HG02798 (cell line): ENCODE data around the gene CTBP2.
"Not testable (repeated sequence)": the region's sequence is repeated elsewhere in the genome, so short reads cannot be mapped to it uniquely, and the experiment has no call there.

Experiments
- ATAC-seq: cut with Tn5 transposase; IDR thresholded peaks from one replicate; pipeline ENCODE4 v1.9.1; 2021; ENCODE audit warnings: mild to moderate bottlenecking; ENCODE audit not compliant: unreplicated experiment, poor library complexity

The CTBP2 gene

DNA sequence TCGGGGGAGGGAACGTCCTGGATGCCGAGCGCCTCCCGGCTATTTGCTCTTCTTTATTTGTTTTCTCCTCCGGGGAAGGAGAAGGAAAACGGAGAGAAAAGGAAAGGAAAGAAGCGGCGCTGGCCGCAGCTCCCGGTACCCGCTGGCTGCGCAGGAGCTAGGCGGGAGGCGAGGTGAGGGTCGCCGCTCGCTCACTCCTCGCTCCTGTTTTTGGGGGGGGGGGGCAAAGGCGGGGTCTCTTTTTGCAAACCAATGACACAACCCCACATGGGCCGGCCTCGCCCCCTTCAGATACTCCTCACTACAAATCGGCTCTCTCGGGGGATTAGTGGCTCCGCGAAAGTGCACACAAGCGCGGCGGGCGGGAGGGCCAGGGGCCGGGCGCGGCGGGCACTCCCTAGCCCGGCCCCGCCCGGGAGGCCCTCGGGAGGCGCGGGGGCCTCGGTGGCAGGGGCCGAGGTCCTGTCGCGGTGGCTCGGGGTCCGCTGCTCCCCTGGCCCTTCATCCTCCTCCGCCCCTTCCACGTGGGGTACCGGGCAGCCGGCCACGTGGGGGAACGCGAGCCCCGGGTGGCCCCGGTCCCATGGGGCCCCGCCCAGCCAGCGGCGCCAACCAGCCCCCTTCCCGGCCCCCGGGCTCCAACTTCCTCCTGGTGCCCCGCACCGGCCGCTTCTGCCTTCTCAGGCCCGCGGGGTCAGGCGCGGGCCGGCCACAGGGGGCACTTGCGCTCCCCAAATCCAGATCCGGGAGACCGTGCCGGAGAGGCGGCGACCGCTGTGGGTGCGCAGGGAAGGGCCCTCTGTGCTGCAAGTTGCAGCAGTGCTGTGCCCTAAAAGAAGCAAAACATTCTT lies 718 bp upstream of the CTBP2 start:
- no peak for ATAC-seq

DNA sequence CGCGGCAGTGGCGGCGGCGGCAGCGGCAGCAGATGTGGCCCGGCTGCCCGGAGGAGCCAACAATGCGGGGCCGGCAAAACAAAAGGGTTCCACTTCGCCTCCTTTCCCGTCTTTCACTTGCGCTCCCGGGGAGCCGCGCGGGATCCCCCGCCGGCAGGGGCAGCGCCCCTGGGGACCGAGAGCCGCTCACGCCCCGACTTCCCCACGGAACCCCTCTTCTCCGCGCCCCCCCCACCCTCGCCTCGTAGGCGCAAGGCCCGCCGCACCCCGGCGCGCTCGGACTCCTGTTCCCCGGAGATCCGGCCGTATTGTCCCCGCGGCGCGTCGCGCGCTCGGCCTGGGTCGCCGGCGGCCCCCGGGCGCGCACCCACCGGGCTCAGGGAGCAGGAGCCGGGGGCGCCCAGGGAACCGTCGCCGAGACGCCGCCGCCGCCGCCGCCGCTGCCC lies 854 bp downstream of the CTBP2 start:
- no peak for ATAC-seq

DNA sequence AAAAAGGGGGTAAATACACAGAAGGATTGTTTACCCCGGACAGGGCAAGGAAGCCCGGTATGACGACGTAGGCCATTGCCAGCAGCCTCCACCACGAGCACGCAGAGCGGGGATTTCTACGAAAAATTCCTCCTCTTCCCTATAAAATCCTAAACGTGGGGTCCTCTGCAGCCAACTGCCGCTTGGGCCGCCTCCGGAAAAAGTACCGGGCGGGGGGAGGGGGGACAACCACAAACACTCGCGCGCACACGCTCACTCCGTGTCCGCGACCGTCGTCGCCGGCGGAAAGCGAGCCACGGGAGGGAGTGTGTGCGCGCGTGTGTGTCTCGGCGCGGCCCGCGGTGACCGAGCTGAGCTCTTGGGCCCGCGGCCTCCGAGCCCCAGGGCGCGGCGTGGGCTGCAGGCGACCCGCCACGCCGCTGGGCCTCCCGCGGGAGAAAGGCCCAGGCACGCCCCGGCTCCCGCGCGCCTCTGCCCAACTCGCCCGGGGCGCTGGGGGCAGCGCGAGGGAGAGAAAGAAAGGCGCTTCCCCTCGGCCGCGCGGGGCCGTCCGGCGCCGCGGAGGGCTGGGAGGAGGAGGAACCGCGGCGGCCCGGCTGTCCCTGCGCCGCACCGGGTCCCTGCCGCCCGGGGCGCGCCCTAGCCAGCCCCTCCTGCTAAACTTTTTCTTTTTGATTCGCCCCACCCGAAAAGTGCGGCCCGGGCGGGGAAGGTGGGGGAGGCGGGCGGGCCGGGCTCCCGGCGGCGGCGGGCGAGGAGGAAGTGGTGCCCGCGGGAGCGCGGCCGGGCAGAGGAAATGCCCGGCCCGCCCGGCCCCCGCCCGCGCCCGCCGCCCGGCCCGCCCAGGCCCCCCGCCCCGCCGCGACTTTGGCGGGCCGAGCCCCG lies 1.5 kb downstream of the CTBP2 start:
- no peak for ATAC-seq

DNA sequence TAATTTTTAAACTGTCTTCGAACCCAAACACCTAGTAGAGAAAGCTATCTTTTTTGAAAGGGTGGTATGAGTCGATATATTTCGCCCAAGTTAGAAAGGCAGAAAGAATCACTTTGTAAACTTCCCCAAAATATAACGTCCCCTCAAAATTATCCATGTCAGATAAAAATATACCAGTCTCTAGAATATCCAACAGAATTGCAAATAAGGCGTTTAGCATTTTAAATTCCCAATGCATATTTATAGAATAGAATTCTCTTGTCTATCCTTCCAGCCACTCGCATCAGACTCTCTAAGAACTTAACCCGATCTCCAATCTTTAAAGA lies 2.1 kb downstream of the CTBP2 start:
- no peak for ATAC-seq

DNA sequence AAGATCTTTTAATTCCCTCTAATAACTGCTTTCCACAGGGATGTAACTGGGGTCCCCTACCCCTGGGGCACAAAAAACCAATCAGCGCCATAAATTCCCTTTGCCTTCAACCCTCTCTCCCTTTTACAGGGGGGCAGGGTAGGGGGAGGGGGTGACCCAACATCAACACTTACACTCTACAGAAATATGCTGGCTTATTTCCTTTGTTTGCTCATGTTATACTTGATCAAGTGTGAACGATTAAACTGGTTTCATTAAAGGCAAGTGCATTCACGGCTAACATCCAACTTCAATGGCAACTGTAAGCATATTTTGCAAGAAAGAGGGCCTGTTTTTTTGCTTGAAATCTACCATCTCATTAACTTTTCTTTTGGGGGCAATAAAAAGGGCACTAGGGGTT lies 2.9 kb downstream of the CTBP2 start:
- ATAC-seq = no peak

DNA sequence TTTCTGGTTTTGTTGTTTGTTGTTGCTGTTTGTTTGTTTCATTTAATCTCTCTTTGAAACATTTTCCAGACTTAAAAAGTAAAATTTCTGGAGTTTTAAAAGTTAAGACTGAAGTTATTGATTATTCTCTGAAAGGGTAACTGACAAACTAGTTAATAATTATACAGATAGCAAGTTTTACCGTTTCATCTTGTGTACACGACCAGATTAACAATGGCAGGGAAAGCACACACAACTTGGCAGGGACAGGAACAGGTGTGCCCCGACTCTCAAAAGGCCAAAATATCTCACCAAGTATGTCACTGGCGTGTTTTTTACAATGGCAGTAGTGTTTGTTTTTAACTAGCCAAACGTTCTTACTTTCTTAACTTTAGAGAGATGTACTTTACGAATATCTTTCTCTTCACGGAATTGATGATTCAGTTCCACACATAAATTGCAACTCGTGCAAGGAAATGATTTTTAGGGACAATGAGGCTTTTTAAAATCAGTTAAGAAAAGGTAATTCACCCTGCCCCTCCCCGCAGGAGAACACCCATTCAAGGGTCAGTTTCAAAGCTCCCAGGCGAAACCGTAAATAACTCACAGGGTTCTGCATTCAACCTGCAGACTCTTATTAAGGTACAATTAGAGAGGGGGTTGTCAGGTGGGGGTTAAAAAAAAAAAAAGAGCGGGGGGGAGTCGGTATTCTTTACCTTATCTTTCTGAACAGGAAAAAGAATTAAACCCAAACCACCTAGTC lies 3.5 kb downstream of the CTBP2 start:
- no peak for ATAC-seq

DNA sequence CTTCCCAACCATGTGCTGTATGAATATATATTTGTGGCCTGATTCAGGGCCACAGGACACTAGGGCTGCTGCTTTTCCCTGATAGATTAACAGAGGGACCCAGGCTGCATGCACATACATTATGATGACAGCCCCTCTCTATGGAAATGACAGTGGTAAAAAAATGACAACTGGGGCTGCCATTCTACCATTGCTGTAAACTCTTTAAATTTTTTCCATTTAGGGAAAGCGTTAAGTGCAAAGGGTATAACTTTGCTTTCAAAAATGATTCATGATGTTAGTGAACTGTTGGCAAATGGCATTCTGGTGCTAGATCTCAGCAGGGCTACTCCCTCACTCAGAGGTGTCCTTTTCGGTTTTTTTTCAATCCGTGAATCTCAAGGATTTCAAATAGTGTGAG lies 4.2 kb downstream of the CTBP2 start:
- no peak for ATAC-seq

DNA sequence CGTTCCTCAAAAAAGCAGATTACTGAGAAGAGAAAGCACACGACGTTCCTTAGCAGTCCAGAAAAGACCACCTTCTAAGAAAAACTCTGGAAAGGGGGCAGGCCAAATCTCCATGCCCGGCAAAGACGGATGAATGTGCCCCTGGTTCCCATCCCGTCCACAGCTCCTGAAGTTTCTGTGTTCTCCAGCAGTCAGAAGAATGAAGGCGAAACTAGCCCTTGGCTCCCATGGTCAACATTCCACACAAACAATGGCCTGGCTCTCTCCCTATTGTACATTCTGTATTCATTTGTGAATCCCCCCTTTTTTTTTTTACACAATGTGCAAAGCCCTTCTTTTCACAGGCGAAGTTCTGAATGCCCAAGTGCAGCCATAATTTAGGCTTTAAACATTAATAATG lies 5.3 kb downstream of the CTBP2 start:
- ATAC-seq = no peak

DNA sequence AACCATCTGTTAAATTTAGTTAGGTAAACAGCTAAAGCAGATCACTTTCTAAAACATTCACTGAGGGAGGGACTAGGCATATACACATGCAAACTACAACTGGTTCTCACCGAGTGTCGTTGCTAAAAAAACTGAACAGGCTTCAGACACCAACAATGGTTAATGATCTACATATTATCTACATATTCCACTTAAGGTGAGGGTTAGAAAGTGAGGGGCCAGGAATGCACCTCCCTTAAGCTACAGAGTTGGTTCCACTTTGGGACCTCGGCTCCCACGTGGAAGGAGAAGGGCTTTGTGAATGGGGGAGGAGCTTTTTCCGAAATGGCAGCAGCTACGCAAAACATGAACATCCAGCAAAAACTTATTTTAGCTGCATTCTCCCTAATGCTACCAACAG lies 5.8 kb downstream of the CTBP2 start:
- ATAC-seq = no peak

DNA sequence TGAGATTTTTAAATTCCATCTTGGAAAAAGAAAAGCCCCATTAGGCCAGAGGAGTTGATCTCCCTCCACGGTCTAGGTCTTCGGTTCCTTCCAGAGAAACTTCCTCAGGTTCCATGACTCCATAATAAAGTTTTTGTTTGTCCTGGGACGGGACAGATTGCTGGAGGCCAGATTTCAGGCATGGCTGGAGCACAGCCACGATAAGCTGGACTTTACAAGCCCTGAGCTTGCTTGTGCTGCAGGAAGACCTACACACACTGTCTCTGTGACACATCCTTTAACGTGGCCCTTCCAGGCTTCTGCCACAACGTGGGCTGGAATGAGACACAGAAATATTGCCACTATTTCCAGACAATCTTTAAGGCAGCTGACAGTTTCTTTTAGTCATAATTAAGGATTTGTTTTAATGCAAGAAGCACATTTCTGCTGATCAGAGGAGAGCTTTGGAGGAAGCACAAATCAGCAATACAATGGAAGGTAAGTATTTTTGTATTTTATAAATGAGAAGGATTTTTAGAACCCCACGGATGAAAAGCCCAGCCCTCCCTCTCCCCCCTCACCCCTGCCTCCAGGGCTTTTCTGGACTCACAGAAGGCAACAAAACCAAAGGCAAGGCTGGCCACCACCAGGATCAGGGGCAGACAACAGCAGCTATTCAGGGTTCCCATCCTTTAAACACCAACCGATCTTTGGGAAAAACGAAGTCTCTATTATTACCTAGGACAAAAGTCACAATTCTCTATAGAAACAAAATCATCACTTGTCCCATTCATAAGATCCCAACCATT lies 6.5 kb downstream of the CTBP2 start:
- ATAC-seq = no peak

DNA sequence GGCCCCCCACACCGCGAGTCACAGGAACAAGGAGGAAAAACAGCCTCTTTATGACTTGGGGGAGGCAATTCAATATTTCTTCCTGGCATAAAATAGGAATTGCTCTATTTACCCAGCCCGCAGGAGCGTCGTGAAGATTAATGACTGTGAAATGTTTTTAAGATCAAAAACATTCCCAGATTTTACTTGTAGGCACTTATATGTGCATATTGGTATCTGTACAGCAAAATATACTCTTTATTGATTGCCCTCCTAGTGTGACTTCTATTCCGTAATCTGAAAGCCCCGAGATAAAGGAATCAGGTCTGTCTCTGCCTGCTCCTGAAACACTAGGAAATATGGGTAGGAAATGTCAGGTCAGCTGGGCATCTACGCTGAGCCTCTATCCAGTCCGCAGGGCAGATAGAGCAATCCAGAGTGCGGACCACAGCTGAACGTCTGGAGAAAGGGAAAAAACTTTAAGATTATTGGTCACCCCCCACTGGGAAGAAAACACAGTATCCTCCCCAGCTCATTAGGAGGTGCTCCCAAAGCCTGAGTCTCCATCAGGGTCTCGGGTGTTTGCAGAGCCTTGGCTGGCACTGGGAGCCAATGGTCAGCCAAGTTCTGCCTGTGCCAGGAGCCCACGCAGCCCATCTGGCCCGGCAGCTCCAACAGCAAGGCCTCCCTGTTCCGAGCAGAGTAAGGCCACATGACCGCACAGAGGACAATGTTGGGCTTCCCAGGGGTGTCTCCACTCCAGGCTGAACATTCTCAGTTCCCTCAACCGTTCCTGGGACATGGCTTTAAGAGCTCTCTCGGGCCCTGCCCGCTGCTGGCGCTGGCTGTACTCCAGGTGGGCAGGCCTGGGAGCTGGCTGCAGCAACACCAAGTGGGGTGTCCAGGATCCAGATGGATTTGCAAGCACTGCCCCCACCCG lies 7.7 kb downstream of the CTBP2 start:
- ATAC-seq = no peak

DNA sequence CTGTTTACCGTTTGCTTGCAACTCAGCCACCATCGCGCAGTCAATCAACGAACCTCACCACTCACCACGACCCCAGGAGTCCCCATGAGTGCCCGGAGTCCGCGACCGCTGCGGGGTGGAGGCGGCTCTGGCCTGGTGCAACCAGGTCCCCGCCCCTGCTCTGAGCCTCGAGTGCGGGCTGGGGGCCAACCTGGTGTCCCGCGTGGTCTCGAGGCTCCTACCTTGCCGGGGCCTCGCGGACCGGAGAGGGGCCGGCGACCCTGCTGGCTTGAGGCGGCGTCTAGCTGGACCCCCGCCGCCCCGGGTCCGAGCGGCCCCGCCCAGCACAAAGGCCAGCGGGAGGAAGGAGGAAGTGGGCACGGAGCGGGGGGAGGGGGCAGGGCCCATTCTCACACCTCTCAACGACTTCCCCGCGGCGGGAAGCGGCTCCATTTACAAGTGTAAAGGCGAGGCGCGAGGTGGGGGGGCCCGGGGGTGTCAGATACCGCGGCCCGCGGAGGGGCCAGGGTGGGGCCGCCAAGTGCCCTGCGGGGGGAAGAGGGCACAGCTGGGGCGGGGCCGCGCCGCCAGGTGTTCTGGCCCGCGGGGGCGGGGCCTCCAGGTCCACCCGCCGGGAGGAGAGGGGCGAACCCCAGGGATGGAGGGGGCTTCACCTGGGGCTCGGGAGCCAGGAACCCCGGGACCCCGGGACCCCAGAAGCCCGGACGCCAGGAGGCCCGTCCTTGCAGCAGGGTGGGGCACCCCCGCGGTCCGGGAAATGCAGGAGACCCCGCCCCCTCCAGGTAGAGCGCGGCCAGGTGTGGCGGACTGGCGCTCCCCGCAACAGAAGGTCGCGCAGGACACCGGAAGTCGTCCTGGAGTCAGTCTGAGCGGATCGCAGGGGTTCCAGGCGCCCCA lies 8.6 kb downstream of the CTBP2 start:
- ATAC-seq = no peak

DNA sequence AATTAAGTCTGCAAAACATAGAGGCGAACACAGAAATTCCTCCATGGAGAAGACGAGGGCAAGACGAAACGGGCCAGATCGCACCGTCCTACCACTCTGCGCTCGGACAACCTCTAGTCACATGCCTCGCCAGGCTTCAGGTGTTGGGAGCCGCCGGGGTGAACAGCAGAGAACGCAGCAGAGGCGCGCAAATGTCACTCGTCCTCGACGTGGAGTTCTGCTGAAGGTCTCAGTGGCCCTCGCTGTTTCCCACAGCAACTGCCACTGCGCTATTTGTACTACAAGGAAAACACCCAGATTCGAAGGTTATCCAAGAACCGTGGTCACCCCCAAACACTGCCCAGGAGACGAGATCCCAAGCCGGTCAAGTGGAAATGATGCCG lies 9.2 kb downstream of the CTBP2 start:
- ATAC-seq = no peak

DNA sequence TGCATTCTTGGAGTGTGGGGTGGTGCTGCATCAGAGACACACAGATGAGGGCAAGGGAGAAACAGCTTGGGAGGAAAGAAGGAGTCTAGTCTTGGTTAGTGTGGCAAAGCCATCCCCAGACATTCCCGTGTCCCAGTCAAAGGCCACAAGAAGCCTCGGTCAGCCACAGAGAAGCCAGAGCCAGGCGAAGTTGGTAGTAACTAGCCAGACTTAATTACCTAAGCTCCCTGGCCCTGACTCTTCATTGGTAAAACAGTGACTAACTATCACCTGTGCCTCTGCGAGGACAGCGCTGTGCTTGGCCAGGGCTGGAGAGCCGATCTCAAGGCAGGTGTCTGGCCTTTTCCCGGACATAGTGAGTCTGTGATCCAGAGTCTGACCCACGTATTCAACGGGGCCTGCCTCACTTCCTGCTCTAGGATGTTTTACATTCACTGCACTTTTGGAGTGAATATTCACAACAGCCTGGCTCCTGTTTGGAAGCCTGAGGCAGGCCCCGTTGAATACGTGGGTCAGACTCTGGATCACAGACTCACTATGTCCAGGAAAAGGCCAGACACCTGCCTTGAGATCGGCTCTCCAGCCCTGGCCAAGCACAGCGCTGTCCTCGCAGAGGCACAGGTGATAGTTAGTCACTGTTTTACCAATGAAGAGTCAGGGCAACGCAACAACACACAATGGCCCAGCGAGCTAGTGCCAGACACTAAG lies 9.8 kb downstream of the CTBP2 start:
- ATAC-seq = not testable (repeated sequence)

DNA sequence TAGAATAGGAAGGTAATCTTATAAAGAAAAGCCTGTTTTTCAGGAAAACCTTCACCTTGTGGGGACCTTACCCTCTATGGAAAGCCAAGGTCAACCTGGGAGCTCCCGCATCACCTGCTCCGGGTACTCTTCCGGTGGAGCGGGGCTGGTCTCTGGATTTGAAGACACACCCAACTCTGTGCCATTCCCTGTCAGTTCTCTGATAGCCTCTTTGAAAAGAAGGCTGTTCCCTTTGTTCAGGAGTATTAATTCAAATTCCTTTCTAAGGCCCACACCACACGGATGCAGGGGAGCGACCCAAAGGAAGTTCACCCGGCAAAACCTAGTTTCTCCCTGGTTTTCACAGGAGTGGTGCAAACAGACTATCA lies 10.7 kb downstream of the CTBP2 start:
- ATAC-seq = no peak

DNA sequence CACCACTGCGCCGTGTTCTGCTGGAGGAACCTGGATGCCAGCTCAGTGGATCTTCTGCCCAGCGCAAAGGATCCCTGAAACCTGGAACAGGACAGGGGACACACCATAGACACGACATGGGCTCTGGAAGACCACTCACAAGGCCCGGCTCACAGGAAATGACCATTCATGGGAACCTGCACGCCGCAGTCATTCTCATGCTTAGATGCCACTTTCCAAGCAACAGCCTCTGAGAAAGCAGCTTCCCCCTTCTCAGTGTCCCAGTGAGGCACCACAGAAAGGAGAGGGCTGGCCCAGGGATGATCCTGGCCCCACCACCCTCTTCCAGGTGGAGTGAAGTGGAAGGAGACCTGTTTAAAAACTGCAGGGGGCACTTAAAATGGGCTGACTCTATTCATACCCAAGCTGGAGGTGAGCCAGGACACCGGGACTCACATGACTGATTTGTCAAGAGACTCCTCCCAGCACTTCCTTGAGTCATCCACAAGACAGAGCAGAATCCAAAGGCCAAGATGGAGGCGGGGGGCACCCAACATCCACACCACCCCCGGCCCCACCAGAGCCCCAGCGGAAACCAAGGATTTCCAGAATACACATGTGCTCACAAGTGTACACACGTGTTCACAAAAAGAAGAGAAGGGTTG lies 11.2 kb downstream of the CTBP2 start:
- no peak for ATAC-seq

DNA sequence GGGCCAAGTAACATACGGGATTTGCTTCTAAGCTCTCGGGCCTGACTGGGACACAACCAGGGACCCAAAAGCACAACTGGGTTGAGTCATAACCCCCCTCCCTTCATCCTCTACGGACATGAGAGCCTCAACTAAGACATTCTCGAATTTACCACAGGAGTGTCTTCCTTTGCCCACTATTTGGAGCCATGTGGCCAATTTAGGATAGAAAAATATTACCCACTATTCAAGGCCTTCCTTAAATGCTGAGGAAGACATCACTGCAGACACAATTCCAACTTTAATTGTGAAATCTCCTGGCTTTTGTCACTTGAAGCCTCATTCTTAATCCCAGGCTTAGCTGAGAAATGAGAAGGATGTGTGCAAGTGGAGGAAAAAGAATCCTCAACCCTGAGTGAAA lies 11.8 kb downstream of the CTBP2 start:
- ATAC-seq = no peak
